Measurements from ENCODE around the gene BAMBI.
"Not testable (repeated sequence)": the region's sequence is repeated elsewhere in the genome, so short reads cannot be mapped to it uniquely, and the experiment has no call there.

GRCh38 chr10:28658824-28659223, 18.5 kb upstream of the BAMBI start:
- not testable (repeated sequence) for TF ChIP-seq HDAC6 (IDR thresholded peaks at IDR 0.05; ENCODE audit: unreplicated experiment); ZNF274 (IDR thresholded peaks at IDR 0.05; ENCODE audit: insufficient read depth, insufficient read length); POLR2A (IDR thresholded peaks at IDR 0.05; ENCODE audit: low read depth, low read length); SIN3A (IDR thresholded peaks at IDR 0.05; ENCODE audit: low read depth, low read length)

Measured in GM12878 (cell line).